ENCODE data around the gene KCNK5.

KCNK5 gene

DNA sequence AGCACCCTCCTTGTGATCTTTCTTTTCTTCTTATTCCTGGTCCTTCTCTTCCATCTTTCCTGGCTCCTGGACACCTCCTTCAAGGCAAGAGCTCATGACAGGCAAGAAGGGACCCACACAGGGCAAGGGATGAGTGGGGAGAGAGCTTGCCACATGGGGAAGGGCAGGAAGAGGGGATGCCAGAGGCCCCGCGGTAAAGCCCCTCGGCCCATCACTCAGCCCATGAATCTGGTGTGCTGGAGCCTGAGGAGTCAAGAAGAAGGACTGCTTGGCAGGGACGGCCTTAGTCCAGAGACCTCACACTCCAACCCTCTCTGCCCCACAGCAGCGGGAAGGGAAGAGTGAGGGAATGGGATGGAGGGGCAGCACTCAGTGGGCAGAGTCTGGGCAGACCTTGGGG lies 62.0 kb downstream of the KCNK5 start (continued):
- no peak for TF ChIP-seq ZNF544 (tag by site-specific recombination; IDR thresholded peaks at IDR 0.05)
- no peak for TF ChIP-seq ZNF350 (tag by site-specific recombination; IDR thresholded peaks at IDR 0.05)

GRCh38 chr6:39166912-39167290 lies 62.4 kb downstream of the KCNK5 start:
- H3K9me3 ChIP-seq (ENCODE audit: control insufficient read depth, insufficient read depth, low read depth, low read length), result no peaks in the 10 kb centered on the region
- no peak overlapping the region for H3K27ac ChIP-seq (ENCODE audit: extremely low read depth, low read depth, low read length)
- CTCF ChIA-PET, result interaction anchor here (0.5 to 11.4 kb wide), 35 partner anchors 10 to 1156 kb away, joined by 3 to 453 read pairs (median 4); partner anchors contain the start of genes KCNK17 and KCNK5
- H3K36me3 ChIP-seq (ENCODE audit: control insufficient read depth in 2 of 2, insufficient read depth in 1 of 2, low read length in 2 of 2), result no peaks in the 10 kb centered on the region
- no peak for TF ChIP-seq ZNF202 (tag by site-specific recombination; IDR thresholded peaks at IDR 0.05; ENCODE audit: borderline replicate concordance)
- no peak for TF ChIP-seq ZNF155 (tag by site-specific recombination; IDR thresholded peaks at IDR 0.05)
- no peak for TF ChIP-seq HOXC10 (CRISPR knock-in tag; IDR thresholded peaks at IDR 0.05)
- TF ChIP-seq ZNF18 (tag by site-specific recombination; IDR thresholded peaks at IDR 0.05), result no peak
- no peak for TF ChIP-seq ZBTB7A (tag by site-specific recombination; IDR thresholded peaks at IDR 0.05; ENCODE audit: low read depth)
- no peak for TF ChIP-seq FEZF1 (tag by site-specific recombination; IDR thresholded peaks at IDR 0.05)
- no peak for TF ChIP-seq ZFHX2 (tag by site-specific recombination; conservative IDR thresholded peaks at IDR 0.05)
- TF ChIP-seq ZSCAN5A (tag by site-specific recombination; IDR thresholded peaks at IDR 0.05), result no peak
- no peak for TF ChIP-seq PATZ1 (tag by site-specific recombination; IDR thresholded peaks at IDR 0.05)
- TF ChIP-seq ZNF24 (tag by site-specific recombination; IDR thresholded peaks at IDR 0.05), result no peak
- TF ChIP-seq ZBTB21 (tag by site-specific recombination; IDR thresholded peaks at IDR 0.05), result no peak
- TF ChIP-seq ZNF23 (tag by site-specific recombination; IDR thresholded peaks at IDR 0.05; ENCODE audit: borderline replicate concordance), result no peak
- TF ChIP-seq, protein P1, sequence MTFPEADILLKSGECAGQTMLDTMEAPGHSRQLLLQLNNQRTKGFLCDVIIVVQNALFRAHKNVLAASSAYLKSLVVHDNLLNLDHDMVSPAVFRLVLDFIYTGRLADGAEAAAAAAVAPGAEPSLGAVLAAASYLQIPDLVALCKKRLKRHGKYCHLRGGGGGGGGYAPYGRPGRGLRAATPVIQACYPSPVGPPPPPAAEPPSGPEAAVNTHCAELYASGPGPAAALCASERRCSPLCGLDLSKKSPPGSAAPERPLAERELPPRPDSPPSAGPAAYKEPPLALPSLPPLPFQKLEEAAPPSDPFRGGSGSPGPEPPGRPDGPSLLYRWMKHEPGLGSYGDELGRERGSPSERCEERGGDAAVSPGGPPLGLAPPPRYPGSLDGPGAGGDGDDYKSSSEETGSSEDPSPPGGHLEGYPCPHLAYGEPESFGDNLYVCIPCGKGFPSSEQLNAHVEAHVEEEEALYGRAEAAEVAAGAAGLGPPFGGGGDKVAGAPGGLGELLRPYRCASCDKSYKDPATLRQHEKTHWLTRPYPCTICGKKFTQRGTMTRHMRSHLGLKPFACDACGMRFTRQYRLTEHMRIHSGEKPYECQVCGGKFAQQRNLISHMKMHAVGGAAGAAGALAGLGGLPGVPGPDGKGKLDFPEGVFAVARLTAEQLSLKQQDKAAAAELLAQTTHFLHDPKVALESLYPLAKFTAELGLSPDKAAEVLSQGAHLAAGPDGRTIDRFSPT (tag by site-specific recombination; IDR thresholded peaks at IDR 0.05), result no peak
- TF ChIP-seq KLF16 (tag by site-specific recombination; IDR thresholded peaks at IDR 0.05), result no peak
- H3K4me3 ChIP-seq (ENCODE audit: low read depth, low read length), result no peak overlapping the region
- POLR2A ChIA-PET, result no interaction called here
- no peaks in the 10 kb centered on the region for H3K4me1 ChIP-seq (ENCODE audit: control insufficient read depth, insufficient read depth, low read length)

- H3K9me3 ChIP-seq (ENCODE audit: control insufficient read depth, insufficient read depth, low read depth, low read length), result no peaks in the 10 kb centered on the region
- H3K36me3 ChIP-seq (ENCODE audit: control insufficient read depth in 2 of 2, insufficient read depth in 1 of 2, low read length in 2 of 2), result no peaks in the 10 kb centered on the region
- H3K27ac ChIP-seq (ENCODE audit: extremely low read depth, low read depth, low read length), result no peak overlapping the region
- ChIA-PET POLR2A (no interaction called here), CTCF (interaction anchor here (0.5 to 11.4 kb wide), 48 partner anchors 9 to 301 kb away, joined by 3 to 453 read pairs (median 4); partner anchors contain the start of gene KCNK17)
- no peak overlapping the region for H3K4me3 ChIP-seq (ENCODE audit: low read depth, low read length)
- H3K4me1 ChIP-seq (ENCODE audit: control insufficient read depth, insufficient read depth, low read length), result no peaks in the 10 kb centered on the region
- TF ChIP-seq ZNF747 (tag by site-specific recombination; IDR thresholded peaks at IDR 0.05), result no peak
- no peak for TF ChIP-seq ZNF48 (tag by site-specific recombination; IDR thresholded peaks at IDR 0.05)
- TF ChIP-seq ZNF510 (tag by site-specific recombination; IDR thresholded peaks at IDR 0.05; ENCODE audit: insufficient replicate concordance), result no peak
- TF ChIP-seq ZNF580 (tag by site-specific recombination; IDR thresholded peaks at IDR 0.05), result no peak
- peak; percentile 73; the same call in 1 of the 2 replicates for TF ChIP-seq ZNF2 (tag by site-specific recombination; IDR thresholded peaks at IDR 0.05)
- TF ChIP-seq, protein P2, sequence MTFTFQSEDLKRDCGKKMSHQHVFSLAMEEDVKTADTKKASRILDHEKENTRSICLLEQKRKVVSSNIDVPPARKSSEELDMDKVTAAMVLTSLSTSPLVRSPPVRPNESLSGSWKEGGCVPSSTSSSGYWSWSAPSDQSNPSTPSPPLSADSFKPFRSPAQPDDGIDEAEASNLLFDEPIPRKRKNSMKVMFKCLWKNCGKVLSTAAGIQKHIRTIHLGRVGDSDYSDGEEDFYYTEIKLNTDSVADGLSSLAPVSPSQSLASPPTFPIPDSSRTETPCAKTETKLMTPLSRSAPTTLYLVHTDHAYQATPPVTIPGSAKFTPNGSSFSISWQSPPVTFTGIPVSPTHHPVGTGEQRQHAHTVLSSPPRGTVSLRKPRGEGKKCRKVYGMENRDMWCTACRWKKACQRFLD (tag by site-specific recombination; IDR thresholded peaks at IDR 0.05), result no peak
- no peak for TF ChIP-seq ZNF391 (tag by site-specific recombination; IDR thresholded peaks at IDR 0.05; ENCODE audit: borderline replicate concordance, low read depth)
- TF ChIP-seq KLF8 (tag by site-specific recombination; IDR thresholded peaks at IDR 0.05), result no peak
- no peak for TF ChIP-seq ZNF394 (tag by site-specific recombination; IDR thresholded peaks at IDR 0.05; ENCODE audit: borderline replicate concordance)
These were observed 62.9 kb downstream of the KCNK5 start for GRCh38 chr6:39166189-39166911.

Measured in HEK293 (cell line).